ENCODE data around the gene RNF166.
A peak's percentile ranks its signal among the peaks of the same experiment; 100 is the strongest.

Gene RNF166

DNA sequence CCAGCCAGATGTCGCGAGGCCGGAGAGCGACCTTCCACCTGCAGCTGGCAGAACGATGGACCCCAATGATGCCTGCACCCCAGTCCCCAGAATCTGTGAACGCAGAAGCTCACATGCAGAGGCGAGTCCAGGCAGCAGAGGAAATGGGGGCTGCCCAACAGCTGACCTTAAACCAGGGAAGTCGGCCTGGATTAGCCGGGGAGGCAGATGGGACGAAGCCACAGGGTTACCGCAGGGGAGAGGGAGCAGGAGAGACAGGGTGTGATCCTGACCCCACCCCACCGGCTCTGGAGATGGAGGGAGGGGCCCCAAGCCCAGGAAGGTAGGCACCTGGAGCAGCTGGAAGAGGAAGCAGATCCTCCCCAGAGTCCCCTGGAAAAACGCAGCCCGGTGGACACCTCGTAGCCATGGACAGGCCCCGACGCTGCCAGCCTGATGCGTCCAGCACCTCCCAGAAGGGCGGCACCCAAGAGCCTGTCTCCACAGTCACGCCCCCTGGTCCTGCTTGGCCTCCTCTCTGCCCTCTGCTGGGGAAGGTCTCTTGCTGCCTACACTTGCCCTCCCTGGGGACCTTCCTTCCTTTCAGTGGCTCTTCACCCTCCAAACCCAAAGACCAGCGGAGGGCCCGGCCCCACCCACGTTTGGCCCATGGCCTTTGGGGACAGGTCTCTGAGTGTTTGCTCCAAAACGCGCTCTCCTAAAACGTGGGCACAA, 41.5 kb upstream of the RNF166 start:
- Histone ChIP-seq H3F3A (ENCODE audit: control insufficient read depth, insufficient read depth) (peaks cover 6% of the 10 kb centered on the region; the same call in 1 of the 2 replicates), H3K4me1 (ENCODE audit: control insufficient read depth, low read length) (peaks cover 48% of the 10 kb centered on the region), H3K27ac (ENCODE audit: low read depth, low read length) (no peak overlapping the region), H3K4me3 (ENCODE audit: low read length) (no peak overlapping the region), H3K9me2 (replicated peaks; ENCODE audit: control insufficient read depth, low read length) (no peaks in the 10 kb centered on the region), H3K9me3 (ENCODE audit: control insufficient read depth, insufficient read depth, low read length) (no peaks in the 10 kb centered on the region), H4K20me1 (ENCODE audit: control insufficient read depth, insufficient read depth, low read depth, low read length) (peaks cover 30% of the 10 kb centered on the region), H3K27me3 (ENCODE audit: control insufficient read depth, low read length) (no peaks in the 10 kb centered on the region), H3K4me2 (ENCODE audit: low read length) (no peak overlapping the region), H3K36me3 (ENCODE audit: control insufficient read depth, low read length) (peaks cover 47% of the 10 kb centered on the region), H3K79me2 (ENCODE audit: control insufficient read depth, low read length) (peaks cover 71% of the 10 kb centered on the region)
- TF ChIP-seq, protein P1, sequence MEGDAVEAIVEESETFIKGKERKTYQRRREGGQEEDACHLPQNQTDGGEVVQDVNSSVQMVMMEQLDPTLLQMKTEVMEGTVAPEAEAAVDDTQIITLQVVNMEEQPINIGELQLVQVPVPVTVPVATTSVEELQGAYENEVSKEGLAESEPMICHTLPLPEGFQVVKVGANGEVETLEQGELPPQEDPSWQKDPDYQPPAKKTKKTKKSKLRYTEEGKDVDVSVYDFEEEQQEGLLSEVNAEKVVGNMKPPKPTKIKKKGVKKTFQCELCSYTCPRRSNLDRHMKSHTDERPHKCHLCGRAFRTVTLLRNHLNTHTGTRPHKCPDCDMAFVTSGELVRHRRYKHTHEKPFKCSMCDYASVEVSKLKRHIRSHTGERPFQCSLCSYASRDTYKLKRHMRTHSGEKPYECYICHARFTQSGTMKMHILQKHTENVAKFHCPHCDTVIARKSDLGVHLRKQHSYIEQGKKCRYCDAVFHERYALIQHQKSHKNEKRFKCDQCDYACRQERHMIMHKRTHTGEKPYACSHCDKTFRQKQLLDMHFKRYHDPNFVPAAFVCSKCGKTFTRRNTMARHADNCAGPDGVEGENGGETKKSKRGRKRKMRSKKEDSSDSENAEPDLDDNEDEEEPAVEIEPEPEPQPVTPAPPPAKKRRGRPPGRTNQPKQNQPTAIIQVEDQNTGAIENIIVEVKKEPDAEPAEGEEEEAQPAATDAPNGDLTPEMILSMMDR (IDR thresholded peaks at IDR 0.05; ENCODE audit: low read depth, low read length, poor library complexity, severe bottlenecking) = peak; percentile 79
- TF ChIP-seq EZH2phosphoT487 (IDR thresholded peaks at IDR 0.05; ENCODE audit: borderline replicate concordance, low read length) = no peak

DNA sequence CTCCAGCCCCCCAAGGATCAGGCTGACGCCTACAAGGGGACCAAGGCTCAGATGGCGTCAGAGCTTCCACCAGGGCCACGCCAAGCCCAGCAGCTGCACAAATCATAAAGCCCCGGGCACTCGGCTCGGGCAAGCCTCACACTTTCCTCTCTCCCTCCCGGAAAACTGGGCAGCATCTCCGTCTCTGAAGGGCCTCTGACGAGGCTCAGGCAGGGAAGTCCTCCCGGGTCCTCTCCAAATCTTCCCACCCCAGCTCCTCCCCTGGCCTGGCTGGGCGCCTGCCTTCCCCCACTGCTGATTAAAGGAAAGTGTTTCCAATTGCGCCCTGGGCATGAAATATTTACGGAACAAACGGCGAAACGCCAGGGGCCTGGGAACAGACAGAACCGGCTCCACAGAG, 40.3 kb upstream of the RNF166 start:
- TF ChIP-seq, protein P1 (IDR thresholded peaks at IDR 0.05; ENCODE audit: low read depth, low read length, poor library complexity, severe bottlenecking) = no peak
- no peak for TF ChIP-seq EZH2phosphoT487 (IDR thresholded peaks at IDR 0.05; ENCODE audit: borderline replicate concordance, low read length)
- H3K27ac ChIP-seq (ENCODE audit: low read depth, low read length) = peak overlapping the region; percentile 69
- peaks cover 46% of the 10 kb centered on the region for H3K36me3 ChIP-seq (ENCODE audit: control insufficient read depth, low read length)
- H3F3A ChIP-seq (ENCODE audit: control insufficient read depth, insufficient read depth) = peaks cover 6% of the 10 kb centered on the region; the same call in 1 of the 2 replicates
- no peaks in the 10 kb centered on the region for H3K9me3 ChIP-seq (ENCODE audit: control insufficient read depth, insufficient read depth, low read length)
- peak overlapping the region; percentile 59 for H3K4me3 ChIP-seq (ENCODE audit: low read length)
- H3K9me2 ChIP-seq (replicated peaks; ENCODE audit: control insufficient read depth, low read length) = no peaks in the 10 kb centered on the region
- peaks cover 30% of the 10 kb centered on the region for H4K20me1 ChIP-seq (ENCODE audit: control insufficient read depth, insufficient read depth, low read depth, low read length)
- H3K4me2 ChIP-seq (ENCODE audit: low read length) = peak overlapping the region; percentile 91
- H3K27me3 ChIP-seq (ENCODE audit: control insufficient read depth, low read length) = no peaks in the 10 kb centered on the region
- peaks cover 48% of the 10 kb centered on the region for H3K4me1 ChIP-seq (ENCODE audit: control insufficient read depth, low read length)
- peaks cover 59% of the 10 kb centered on the region for H3K79me2 ChIP-seq (ENCODE audit: control insufficient read depth, low read length)

DNA sequence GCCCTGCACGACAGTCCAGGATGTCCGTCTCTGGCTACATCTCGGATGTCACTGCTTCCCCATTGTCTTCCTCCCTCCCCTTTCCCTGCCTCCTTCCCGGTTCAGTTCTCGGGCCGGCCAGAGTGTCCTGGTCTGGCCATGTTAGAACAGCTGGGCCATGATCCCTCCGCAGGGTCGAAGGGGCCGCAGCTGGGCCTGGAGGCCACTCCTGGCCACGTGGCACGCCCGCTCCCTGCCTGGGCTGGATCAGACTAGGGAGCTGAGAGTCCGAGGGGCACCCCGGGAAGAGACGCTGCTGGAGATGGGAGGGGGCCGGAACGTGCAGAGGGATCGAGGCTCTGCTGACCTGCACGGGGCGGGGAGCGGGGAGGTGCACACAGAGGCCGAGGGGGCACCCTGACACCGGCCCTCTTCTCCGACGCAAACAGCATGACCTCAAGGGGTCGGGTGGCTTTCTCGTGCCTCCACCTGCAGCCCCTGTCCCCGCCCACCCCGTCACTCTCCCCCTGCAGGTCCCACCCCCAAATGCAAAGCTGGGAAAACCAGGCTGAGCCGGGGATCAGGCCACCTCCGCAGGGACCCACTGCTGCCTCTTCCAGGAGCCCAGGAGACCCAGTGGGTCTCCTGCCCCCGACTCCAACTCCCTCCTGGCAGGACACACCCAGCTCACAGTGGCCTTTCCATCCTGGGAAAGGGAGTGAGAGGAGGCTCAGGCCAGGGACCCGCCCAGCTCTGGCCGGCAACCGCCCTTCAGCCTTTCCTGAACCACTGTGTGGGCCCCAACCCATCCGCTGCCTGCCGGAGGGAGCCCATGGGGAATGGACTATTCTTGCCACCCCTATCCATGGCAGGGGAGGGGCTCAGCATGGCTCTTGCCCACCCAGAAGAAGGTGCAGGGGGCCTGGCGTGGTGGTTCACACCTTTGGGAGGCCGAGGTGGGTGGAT, 38.6 kb upstream of the RNF166 start:
- Histone ChIP-seq H3K4me1 (ENCODE audit: control insufficient read depth, low read length) (peaks cover 48% of the 10 kb centered on the region), H4K20me1 (ENCODE audit: control insufficient read depth, insufficient read depth, low read depth, low read length) (peaks cover 30% of the 10 kb centered on the region), H3K27ac (ENCODE audit: low read depth, low read length) (peak overlapping the region; percentile 69), H3K9me2 (replicated peaks; ENCODE audit: control insufficient read depth, low read length) (no peaks in the 10 kb centered on the region), H3F3A (ENCODE audit: control insufficient read depth, insufficient read depth) (peaks cover 6% of the 10 kb centered on the region; the same call in 1 of the 2 replicates), H3K9me3 (ENCODE audit: control insufficient read depth, insufficient read depth, low read length) (no peaks in the 10 kb centered on the region), H3K27me3 (ENCODE audit: control insufficient read depth, low read length) (no peaks in the 10 kb centered on the region), H3K36me3 (ENCODE audit: control insufficient read depth, low read length) (peaks cover 56% of the 10 kb centered on the region), H3K79me2 (ENCODE audit: control insufficient read depth, low read length) (peaks cover 45% of the 10 kb centered on the region), H3K4me2 (ENCODE audit: low read length) (peak overlapping the region; percentile 57), H3K4me3 (ENCODE audit: low read length) (peak overlapping the region; percentile 38)
- TF ChIP-seq EZH2phosphoT487 (IDR thresholded peaks at IDR 0.05; ENCODE audit: borderline replicate concordance, low read length) = no peak
- TF ChIP-seq, protein P1 (IDR thresholded peaks at IDR 0.05; ENCODE audit: low read depth, low read length, poor library complexity, severe bottlenecking) = no peak

All from DOHH2 (cell line).